IPS DF 4.7 (cell line): ENCODE data around the gene TGM2.

Experiments used
- DNase-seq: peaks from one replicate; pipeline ENCODE4 v3.0.0-alpha.2; 2013; ENCODE audit warnings: low spot score; ENCODE audit errors: extremely low read depth

Gene TGM2

GRCh38 chr20:38132910-38133501 is 32.1 kb downstream of the TGM2 start:
- no peak for DNase-seq

- DNase-seq, result no peak
Observed at GRCh38 chr20:38132156-38132909, 32.7 kb downstream of the TGM2 start.

DNA sequence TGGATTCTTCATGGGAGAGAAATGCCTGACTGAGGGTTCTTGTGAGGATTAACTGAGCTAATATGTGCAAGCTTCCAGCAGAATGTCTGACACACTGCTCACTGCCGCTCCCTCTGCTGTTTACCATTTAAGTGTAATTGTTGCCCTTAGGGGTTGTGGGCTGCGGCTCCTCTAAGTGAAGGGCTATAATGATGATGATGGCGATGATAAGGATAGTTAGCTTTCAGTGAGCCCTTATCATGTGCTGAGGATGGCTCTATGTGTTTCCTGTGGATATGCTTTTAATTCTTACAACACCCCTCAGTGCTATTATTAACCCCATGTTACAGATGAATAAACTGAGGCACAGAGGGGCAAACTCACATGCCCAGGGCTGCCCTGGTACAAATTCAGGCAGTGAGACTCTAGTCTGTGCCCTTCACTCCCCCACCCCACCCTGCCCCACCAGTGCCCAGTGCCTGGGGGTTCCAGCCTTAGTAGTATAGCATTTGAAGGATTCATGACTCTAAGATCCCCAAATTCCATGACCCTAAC is 33.4 kb downstream of the TGM2 start:
- no peak for DNase-seq

DNA sequence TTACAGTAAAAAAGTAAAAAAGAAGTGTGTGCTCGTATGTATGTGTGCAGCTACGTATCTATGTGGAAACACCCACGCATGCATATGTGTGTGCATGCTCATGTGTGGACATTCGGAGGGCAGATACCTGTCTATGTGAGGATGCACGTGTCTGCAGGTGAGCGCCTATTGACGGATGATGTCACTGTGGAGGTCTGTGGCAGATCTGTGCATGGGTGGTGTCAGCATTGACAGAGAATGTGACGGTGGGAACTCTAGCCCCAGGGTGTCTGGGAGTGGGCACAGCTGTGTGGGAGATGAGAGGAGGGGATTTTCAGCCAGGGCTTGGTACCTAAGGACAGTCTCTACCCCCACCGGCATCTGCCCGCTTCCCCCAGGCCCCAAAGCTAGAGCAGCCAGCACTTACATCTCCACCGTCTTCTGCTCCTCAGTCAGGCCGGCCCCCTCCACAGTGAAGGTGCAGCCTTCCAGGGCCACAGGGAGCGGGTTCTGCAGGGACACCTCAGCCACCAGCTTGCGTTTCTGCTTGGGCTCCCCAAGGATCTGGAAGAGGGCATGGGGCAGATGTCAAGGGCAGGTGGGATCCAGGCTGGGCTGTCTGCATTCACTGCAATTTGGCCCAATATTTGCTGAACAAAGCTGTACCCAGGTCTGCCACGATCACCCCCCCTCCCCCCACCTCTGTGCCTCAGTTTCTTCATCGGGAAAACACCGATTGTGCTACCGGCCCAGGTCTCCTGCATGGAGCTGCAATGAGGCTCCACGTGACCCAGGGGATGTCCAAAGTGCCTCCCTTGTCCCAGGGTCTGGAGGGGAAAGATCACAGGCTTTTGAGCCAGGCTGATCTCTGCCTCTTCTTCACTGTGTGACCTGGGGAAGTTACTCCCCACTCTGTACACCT is 34.1 kb downstream of the TGM2 start:
- DNase-seq, result no peak

DNA sequence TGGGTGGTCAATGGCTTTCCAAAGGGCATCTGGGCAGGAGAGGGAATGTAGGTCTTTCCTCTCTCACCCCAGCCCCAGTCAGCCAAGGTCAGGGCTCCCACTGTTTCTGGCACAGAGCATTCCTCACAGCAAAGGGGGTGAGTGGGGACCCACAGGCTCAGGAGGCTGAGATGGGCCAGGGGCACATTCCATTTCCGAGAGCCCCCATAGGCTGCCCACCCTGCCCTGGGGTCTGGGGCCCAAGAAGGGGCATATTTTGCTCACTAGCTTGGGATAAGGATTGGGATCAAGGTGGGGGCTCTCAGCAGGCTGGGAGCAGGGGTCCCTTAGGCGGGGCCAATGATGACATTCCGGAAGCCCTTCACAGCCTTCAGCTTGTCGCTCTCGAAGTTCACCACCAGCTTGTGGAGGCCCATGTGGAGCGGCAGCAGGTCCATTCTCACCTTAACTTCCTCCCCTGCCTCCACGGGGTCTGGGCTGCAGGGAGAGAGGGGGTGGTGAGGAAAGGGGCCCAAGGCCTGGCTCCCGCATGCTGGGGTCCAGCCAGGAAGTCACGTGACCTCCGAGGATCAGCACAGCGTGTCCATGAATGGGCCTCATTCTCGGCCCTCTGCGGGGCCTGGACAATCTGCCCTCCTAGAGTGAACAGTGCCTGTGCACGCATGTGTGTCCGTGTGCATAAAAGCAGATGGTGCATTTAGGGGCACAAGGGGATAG is 35.0 kb downstream of the TGM2 start:
- no peak for DNase-seq

- no peak for DNase-seq
Observed at GRCh38 chr20:38129248-38129865, 35.7 kb downstream of the TGM2 start.

DNA sequence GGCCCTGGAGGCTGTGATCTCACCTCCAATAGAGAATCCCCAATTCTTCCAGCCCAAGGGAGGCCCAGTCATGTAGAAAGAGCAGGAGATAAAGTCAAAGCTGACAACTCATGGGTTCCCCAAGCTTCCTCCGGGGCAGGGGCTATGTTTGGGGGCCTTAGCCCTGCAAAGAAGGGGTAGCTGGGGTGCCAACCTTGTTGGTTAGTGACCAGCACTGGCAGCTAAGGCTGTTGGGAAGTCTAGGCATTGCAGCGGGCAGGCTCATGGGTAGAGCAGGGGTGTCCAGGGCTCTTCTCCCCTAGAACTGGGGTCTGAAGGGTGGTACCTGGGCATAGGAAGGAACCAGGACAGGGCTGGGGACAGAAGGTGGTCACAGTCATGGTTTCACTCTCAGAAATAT is 36.4 kb downstream of the TGM2 start:
- no peak for DNase-seq

DNA sequence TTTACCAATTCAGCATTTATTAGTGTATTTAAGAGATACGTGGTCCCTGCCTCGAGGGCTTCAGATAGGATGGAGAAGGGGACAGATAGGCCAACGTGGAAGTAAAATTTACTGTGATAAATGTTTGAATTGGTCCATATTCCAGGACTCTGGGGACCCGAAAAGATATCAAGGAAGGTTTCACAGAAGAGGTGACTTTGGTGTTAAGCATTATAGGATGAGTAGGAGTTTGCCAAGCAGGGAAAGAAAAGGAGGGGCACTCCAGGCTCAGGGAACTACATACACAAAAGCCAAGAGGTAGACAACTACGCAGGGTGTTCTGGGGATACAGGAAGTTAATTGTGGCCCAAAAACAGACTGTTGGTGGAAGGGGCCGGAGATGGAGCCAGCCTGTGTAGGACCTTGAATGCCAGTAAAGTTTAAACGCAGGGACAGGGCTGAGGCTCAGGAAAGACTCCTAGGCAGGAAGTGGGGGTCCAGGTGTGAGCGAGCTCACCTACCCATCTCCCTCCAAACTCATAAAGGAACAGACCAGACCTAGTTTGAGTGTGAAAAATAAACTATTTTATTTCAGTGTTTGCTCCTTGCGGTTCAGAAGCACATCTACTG is 37.0 kb downstream of the TGM2 start:
- no peak for DNase-seq

DNA sequence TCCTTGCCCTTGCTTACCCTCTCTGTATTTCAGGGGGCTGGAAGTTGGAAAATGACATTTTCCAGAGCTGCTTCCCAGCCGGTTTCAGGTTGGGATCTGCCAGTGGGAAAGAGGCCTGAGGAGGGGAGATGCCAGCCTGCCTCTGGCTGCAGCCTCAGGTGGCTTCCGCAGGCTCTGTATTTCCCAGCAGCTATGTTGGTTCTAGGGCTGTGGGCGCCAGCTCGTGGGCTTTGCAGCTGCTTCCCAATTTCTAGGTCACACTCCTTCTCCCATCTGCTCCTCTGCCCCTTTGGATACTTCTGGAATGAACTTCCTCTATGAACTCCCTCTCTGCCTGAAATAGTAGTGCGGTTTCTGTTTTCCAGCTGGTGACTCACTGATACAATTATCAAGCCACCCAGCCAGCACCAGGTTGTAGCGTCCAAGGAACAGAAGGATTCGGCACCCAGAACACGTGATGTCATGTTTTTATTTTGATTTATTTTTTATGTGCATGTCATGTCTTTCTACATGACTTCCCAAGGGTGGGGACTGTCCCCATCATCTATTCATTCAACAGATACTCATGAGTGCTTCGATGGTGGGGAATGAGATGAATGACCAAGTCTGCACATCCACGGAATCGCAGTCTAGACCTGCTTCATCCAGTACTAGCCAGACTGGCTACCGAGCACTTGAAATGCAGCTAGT is 38.0 kb downstream of the TGM2 start:
- no peak for DNase-seq

DNA sequence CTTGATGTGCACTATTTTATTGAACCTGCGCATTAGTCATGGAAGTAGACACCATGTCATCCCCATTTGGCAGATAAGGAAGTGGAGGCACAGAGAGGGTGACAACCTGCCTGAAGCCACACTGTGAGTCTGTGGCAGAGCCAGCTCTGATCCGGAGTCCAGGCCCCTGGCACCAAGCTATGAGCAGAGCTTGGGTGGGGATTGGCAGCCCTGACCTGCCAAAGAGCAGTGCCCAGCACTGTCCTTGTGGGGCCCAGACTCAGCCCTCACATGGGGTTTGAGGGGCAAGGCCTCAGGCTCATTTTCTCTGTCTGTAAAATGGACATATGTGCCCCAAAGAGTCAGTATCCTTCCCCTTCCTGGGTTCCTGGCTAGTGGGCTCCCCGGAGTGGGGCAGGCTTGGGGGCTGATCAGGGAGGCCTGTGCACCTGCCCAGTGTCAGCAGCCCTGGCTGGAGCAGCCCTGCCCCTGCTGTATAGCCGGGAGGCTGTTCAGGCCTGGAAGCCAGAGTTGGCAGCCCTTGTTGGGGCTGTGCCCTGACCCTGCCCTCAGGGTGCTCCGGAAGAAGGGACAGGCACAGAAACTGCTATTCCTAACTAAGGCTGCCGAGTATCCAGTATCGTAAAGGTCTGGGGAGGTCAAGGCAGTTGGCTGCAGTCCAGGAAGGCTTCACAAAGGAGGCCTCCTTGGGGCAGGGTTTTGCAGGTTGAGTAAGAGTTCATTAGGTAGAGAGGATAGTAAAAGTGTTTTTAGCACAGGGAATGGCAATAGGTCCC is 38.7 kb downstream of the TGM2 start:
- DNase-seq, result no peak

- no peak for DNase-seq
Observed at GRCh38 chr20:38125157-38126056, 39.7 kb downstream of the TGM2 start.

DNA sequence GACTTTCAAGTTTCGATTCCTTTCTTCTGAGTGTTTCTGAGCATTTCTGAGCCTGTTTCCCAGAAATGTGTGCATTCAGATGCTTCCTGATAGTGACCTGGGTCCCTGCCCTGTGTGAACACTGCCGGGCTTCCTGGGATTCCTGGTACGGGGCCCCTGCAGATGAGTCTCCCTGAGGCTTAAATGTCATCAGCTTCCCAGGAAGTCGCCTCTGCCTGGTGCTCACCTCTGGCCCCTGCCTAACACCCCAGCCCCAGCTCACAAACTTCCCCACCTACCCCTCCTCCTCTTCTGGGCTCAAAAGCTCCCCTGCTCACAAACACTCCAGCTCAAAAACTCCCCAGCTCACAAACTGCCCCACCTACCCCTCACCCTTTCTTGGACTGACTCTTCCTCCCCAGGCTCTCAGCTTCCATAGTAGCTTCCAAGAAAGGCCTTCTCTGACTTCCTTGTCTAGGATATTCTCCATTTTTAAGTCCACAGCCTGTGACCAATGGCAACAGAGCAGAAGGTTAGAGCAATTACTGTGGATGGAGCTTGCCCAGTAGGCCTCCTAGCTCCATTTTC is 42.0 kb downstream of the TGM2 start:
- DNase-seq, result no peak

DNA sequence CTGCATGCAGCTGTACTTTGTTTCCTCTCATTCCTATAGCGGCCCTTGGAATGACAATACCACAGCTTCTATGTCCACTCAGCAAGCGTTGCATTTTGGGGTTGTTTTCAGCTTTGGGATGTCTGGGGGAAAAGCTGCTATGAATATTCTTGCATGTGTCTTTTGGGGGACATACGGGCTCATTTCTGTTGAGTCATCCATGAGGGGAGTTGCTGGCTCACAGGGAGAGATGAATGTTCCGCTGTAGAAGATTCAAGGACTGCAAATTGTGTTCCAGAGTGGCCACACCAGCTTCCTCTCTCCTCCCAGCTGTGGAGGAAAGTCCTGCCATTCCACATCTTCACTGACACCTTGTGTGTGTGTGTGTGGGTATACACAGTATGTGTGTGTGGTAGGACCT is 43.3 kb downstream of the TGM2 start:
- DNase-seq, result no peak

DNA sequence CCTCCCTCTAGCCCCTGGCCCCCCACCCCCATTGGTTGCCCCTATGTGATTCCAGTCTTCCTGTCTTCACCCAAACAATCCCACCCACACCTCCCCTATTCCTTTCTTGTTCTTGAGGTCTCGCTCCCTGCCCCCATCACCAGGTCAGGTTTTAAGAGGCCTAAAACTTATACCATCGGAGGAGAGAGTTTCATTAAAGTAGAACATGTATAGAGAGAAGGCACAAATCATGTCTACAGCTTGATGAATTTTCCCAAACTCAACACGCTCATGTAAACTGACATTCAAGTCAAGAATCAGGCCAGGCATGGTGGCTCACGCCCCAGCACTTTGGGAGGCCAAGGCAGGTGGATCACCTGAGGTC is 44.5 kb downstream of the TGM2 start:
- DNase-seq, result no peak

DNA sequence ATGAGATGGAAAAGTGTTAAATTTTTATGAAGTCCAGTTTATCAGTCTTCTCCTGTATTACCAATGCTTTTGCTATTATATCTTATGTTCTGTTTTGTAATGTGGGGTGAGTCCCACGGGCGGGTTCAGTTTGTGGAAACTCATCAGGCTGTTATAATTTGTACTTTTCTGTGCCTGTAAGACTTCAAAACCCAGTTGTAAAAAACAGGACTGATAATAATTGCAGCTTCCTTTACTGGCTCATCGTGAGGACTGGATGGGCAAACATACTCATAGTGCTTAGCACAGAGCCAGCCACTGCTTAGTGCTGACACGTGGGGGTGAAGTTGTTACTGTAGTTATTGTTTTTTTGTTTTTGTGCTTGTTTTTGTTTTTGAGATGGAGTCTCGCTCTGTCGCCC is 45.6 kb downstream of the TGM2 start:
- no peak for DNase-seq

DNA sequence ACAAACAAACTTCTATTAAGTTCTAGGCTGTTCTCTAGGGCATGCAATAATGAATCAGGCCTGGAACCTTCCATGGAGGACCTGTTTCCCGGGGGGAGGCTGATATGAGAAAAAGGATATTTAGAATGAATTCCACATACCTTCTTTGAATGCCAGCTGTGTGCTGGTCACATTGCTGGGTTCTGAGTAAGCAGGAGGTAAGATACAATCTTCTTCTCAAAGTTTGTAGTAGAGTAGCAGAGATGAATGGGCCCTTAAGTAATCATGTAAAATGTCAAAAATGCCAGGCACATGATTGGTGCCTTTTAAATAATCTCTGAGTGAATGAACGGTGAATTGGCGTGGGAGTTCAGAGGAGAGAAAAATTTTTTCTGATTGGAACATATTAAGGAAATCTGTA is 47.4 kb downstream of the TGM2 start:
- no peak for DNase-seq

DNA sequence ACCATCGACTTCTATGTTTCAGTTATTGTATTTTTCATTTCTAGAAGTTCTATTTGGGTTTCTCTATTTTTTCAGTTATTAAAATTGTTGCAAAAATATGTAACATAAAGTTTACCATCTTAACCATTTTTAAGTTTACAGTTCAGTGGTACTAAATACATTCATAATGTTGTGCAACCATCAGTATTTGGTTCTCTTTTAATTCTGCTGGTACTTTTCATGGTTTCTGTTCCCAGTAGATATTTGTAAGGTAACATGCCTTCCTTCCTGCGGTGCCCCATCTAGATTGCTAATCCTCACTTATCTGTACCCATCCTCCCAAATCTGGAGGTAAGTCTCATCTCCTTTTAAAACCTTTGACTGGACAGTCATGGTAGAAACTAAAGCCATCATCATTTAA is 47.9 kb downstream of the TGM2 start:
- no peak for DNase-seq
